ENCODE measurements around the gene KAZALD1. TPM values are rescaled to one million over a fixed set of nuclear protein-coding genes. Genes with fewer than 3 reads are reported as not detected.

KAZALD1 gene
- total RNA-seq, 4 donors from 2014 or later, result 4.0 to 13.5 (median 8.4) TPM

GRCh38 chr10:101094121-101094879 lies 32.5 kb downstream of the KAZALD1 start:
- H3K27me3 ChIP-seq, result peaks cover 0 to 83% of the 10 kb centered on the region in 2 donors
- H3K9me3 ChIP-seq, result peaks cover 0 to 2% (median 0%) of the 10 kb centered on the region in 4 donors
- 38 to 41% methylated on average over 12 to 14 of the region's 14 CpGs for WGBS, 2 donors
- H3K27ac ChIP-seq, result no peak overlapping the region
- no peaks in the 10 kb centered on the region for H3K4me1 ChIP-seq
- no peak for DNase-seq (ENCODE audit: low spot score in 2 of 2)
- no peak overlapping the region for H3K4me3 ChIP-seq
- no peaks in the 10 kb centered on the region for H3K36me3 ChIP-seq
- no peak for TF ChIP-seq EP300 (IDR thresholded peaks at IDR 0.05)
- TF ChIP-seq POLR2A (IDR thresholded peaks at IDR 0.05), result no peak
- TF ChIP-seq, protein P1, sequence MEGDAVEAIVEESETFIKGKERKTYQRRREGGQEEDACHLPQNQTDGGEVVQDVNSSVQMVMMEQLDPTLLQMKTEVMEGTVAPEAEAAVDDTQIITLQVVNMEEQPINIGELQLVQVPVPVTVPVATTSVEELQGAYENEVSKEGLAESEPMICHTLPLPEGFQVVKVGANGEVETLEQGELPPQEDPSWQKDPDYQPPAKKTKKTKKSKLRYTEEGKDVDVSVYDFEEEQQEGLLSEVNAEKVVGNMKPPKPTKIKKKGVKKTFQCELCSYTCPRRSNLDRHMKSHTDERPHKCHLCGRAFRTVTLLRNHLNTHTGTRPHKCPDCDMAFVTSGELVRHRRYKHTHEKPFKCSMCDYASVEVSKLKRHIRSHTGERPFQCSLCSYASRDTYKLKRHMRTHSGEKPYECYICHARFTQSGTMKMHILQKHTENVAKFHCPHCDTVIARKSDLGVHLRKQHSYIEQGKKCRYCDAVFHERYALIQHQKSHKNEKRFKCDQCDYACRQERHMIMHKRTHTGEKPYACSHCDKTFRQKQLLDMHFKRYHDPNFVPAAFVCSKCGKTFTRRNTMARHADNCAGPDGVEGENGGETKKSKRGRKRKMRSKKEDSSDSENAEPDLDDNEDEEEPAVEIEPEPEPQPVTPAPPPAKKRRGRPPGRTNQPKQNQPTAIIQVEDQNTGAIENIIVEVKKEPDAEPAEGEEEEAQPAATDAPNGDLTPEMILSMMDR (IDR thresholded peaks at IDR 0.05), result no peak

DNA sequence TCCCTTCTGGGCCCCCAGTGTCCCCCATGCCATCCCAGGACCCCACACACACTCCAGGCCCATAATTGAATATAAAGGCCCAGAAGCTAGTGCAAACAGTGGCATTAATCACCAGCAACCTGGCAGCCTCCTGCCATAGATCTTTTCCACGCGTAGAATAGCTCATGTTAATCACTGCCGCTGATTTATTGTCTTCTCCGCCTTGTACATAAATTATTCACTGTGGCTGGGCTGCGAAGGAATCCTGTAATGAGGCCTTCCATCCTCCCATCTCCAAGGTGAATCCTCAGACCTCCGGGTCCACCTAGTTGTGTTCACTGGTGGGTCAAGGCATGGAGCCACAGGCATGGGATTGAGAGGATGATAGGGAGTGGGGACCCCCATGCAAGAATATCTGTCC lies 33.2 kb downstream of the KAZALD1 start:
- no peak overlapping the region for H3K4me3 ChIP-seq
- no peak for DNase-seq (ENCODE audit: low spot score in 2 of 2)
- no peak overlapping the region for H3K27ac ChIP-seq
- no peaks in the 10 kb centered on the region for H3K4me1 ChIP-seq
- H3K9me3 ChIP-seq, result peaks cover 0 to 9% (median 0%) of the 10 kb centered on the region in 4 donors
- 71 to 80% methylated on average over 6 of the region's 6 CpGs for WGBS, 2 donors
- TF ChIP-seq EP300 (IDR thresholded peaks at IDR 0.05), result no peak
- TF ChIP-seq, protein P1 (IDR thresholded peaks at IDR 0.05), result no peak
- TF ChIP-seq POLR2A (IDR thresholded peaks at IDR 0.05), result no peak
- H3K27me3 ChIP-seq, result peaks cover 0 to 83% of the 10 kb centered on the region in 2 donors
- H3K36me3 ChIP-seq, result no peaks in the 10 kb centered on the region

GRCh38 chr10:101095550-101096213 lies 33.9 kb downstream of the KAZALD1 start:
- peak; percentile 35 to 68 for DNase-seq (ENCODE audit: low spot score in 2 of 2)
- TF ChIP-seq, protein P1 (IDR thresholded peaks at IDR 0.05), result peak; percentile 66 to 76 (median 70)
- TF ChIP-seq EP300 (IDR thresholded peaks at IDR 0.05), result no peak
- peaks cover 0 to 85% of the 10 kb centered on the region in 2 donors for H3K27me3 ChIP-seq

GRCh38 chr10:101096378-101096777 lies 34.6 kb downstream of the KAZALD1 start:
- 89 to 94% methylated on average over 4 of the region's 4 CpGs for WGBS, 2 donors
- Histone ChIP-seq H3K4me3 (no peak overlapping the region), H3K36me3 (no peaks in the 10 kb centered on the region), H3K27me3 (peaks cover 0 to 87% of the 10 kb centered on the region in 2 donors), H3K4me1 (no peaks in the 10 kb centered on the region), H3K27ac (no peak overlapping the region), H3K9me3 (peaks cover 0 to 9% (median 0%) of the 10 kb centered on the region in 4 donors)
- no peak for TF ChIP-seq EP300 (IDR thresholded peaks at IDR 0.05)
- TF ChIP-seq, protein P1 (IDR thresholded peaks at IDR 0.05), result no peak
- no peak for TF ChIP-seq POLR2A (IDR thresholded peaks at IDR 0.05)
- no peak for DNase-seq (ENCODE audit: low spot score in 2 of 2)

More at GRCh38 chr10:101095550-101096213, 33.9 kb downstream of the KAZALD1 start:
- Histone ChIP-seq H3K4me3 (no peak overlapping the region), H3K9me3 (peaks cover 0 to 9% (median 0%) of the 10 kb centered on the region in 4 donors), H3K4me1 (no peaks in the 10 kb centered on the region), H3K27ac (no peak overlapping the region), H3K36me3 (no peaks in the 10 kb centered on the region)
- WGBS, 2 donors, result 18 to 26% methylated on average over 3 to 7 of the region's 7 CpGs

GRCh38 chr10:101097881-101098280 lies 36.1 kb downstream of the KAZALD1 start:
- H3K27me3 ChIP-seq, result peaks cover 0 to 88% of the 10 kb centered on the region in 2 donors

More at GRCh38 chr10:101097881-101098280, 36.1 kb downstream of the KAZALD1 start:
- H3K4me3 ChIP-seq, result no peak overlapping the region
- peaks cover 0 to 9% (median 0%) of the 10 kb centered on the region in 4 donors for H3K9me3 ChIP-seq
- no peaks in the 10 kb centered on the region for H3K4me1 ChIP-seq
- H3K36me3 ChIP-seq, result no peaks in the 10 kb centered on the region
- no peak overlapping the region for H3K27ac ChIP-seq
- DNase-seq (ENCODE audit: low spot score in 2 of 2), result no peak
- TF ChIP-seq, protein P1 (IDR thresholded peaks at IDR 0.05), result no peak
- 21 to 37% methylated on average over 4 of the region's 4 CpGs for WGBS, 2 donors
